Activated naive CD8-positive, alpha-beta T cell treated with anti-CD3 and anti-CD28 coated beads, Interleukin-2, amount 50 U/mL, for 16 hours (primary cell): ENCODE results near the gene TRMU.

ENCODE experiments used
- DNase-seq: peaks from one replicate; pipeline ENCODE4 v3.0.0-alpha.2; 2020; ENCODE audit warnings: low read depth, low spot score

TRMU gene, protein sequence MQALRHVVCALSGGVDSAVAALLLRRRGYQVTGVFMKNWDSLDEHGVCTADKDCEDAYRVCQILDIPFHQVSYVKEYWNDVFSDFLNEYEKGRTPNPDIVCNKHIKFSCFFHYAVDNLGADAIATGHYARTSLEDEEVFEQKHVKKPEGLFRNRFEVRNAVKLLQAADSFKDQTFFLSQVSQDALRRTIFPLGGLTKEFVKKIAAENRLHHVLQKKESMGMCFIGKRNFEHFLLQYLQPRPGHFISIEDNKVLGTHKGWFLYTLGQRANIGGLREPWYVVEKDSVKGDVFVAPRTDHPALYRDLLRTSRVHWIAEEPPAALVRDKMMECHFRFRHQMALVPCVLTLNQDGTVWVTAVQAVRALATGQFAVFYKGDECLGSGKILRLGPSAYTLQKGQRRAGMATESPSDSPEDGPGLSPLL

GRCh38 chr22:46335201-46336118 is at the start of gene TRMU:
Gene TRMU (plus strand): TSS chr22:46335714. CDS start chr22:46335765, 51 bp downstream.
- DNase-seq: peak; percentile 44

DNA sequence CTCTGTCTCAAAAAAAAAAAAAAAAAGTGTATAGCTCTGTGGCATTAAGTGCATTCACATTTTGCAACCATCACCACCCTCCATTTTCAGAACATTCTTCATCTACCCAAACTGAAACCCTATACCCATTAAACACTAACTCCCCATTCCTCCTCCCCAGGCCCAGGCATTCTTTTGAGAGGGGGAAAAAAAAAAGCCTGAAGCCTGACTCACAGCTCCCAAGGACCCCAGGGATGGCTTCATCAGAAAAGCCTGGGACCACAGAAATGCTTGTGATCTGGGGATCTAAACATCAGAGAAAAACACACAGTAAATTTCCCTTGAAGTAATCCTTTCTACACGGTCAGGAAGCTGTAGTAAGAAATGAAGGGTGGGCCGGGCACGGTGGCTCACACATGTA is 49.5 kb upstream of the TRMU start:
- DNase-seq: no peak

DNA sequence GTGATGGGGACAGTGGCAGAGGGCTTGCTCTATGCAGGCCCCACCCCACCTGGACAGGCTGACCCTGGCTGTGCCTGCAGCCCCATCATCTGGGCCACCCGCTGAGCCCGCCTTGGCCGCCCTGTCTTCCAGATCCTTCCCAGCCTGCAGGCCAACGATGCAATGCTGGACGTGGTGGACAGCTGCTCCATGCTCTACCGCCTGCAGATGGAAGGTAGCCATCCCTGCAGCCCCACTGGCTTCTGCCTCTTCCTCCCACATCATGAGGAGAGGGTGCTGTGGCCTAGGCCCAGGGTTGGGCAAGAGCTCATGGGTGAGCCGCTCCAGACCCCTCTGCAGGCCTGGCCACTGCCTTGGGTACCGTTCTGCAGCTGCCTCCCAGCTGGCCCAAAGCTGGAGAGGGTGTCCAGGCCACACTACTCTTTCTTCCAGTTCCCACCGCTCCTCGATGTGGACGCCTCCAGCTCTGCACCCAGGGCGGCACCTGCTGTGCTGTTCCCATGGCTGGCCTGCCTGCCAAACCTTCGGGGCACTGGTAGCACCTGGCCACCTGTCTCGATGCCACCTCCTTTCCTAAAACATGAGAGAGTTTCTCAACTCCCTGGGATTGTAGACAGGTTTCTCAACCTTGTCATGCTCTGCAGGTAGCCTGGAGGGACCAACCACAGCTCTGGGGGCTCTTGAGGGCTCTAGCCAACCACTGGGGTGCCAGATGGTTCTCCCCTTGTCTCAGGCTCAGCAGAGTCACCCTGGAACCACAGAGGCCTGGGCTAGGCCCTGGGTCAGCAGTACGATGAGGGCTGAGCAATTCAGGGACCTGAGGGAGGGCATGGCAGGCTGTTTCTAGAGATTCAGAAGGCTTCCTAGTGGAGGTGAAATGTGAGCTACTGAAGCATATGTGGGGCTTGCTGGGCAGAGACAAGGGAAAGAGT is 48.3 kb upstream of the TRMU start:
- no peak for DNase-seq

DNA sequence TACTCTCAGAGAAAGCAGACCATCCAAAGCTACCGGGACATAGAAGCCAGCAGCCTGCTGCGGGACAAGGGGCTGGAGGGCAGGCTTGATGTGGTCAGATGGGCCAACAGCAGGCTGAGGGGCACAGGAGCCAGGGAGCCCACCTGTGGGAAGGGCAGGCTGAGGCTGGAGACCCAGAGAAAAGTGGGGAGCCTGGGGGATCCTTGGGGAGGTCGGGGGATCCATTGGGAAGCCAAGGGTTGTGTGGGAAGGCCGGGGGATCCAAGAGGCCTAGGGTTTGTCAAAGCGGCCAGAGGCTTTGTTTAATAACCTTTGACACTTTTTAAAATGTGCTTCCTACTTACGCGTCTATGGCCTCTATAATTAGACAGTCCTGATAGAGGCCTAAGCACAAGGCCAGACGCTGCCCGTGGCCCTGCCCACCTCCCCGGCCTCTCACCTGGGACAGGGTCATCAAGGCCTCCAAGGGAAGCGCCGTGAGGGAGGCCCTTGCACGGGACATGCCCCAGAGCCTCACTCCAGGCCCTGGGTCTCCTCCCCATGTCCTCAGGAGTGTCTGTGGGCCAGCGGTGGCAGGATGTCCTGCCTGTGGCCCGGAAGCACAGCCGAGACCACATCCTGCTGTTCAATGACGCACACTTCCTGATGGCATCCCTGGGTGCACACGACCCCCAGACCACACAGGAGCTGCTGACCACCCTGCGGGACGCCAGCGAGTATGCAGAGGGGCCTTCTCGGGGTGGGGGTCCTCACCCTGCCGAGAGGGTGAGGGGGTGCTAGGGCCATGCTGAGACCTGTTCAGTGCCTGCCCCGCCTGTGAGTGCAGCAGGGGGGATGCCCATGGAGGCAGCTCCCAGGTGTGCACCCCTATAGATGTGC is 47.4 kb upstream of the TRMU start:
- DNase-seq: no peak

DNA sequence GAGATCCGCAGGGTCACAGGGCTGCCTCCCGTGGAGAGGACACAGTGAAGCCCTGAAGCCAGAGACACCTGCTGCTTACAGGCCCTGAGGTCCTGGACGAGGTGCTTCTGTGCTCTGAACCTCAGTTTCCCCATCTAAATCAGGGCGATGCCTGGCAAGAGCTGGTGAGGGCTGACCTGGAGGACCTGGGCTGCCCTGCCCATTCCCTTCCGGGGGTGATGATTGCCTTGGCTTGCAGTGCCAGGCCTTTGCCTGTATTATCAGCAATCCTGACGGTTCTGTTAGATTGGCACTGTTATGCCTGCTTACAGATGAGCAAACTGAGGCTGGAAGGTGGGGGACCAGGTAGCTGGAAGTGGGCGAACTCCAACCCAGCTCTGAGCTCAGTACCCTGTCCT is 46.7 kb upstream of the TRMU start:
- DNase-seq: no peak

DNA sequence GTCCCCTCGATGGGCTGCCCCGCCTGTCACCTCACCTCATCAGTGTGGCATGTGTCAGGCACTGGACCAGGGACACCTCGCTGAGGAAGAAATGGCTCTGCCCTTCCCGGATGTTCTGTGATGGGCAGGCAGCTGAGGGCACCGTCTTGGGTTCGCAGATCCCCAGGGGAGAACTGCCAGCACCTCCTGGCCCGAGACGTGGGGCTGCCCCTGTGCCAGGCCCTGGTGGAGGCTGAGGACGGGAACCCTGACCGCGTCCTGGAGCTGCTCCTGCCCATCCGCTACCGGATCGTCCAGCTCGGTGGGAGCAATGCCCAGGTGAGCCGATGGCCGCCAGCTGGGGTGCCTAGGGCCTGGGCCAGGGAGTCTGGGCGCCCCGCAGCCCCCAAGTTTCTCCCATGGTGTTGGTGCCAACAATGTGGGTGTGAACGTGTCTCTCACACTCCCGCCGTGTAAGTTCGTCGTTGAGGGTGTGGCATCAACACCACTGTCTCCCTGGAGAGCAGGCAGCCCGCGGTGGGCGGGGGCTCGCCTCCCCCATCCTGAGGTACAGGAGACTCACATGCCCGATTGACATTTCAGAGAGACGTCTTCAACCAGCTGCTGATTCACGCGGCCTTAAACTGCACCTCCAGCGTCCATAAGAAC is 46.1 kb upstream of the TRMU start:
- no peak for DNase-seq

DNA sequence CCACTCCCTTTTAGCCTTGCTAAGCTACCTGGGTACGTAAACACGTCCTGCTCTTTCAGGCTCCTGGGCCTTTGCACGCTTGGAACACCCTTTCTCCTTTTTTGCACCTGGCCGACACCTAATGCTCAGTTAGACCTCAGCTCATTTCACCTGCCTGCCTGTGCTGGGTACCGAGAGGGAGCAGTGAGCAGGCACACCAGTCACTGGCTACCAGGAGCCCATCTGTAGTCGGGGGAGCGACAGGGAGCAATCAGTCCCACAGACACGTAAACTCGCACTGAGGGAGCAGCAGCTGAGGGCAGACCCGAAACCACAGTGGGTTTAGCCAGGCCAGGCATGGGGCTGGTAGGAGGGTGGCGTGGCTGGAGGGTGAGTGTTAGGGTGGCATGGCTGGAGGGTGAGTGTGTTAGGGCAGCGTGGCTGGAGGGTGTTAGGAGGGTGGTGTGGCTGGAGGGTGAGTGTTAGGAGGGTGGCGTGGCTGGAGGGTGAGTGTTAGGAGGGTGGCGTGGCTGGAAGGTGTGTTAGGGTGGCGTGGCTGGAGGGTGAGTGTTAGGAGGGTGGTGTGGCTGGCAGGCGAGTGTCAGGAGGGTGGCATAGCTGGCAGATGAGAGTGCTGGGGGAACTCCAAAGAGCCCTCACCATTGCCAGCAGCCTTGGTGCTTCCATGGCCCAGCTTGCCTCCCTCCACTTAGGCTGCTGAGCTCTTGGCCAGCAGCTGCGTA is 45.2 kb upstream of the TRMU start:
- no peak for DNase-seq

DNA sequence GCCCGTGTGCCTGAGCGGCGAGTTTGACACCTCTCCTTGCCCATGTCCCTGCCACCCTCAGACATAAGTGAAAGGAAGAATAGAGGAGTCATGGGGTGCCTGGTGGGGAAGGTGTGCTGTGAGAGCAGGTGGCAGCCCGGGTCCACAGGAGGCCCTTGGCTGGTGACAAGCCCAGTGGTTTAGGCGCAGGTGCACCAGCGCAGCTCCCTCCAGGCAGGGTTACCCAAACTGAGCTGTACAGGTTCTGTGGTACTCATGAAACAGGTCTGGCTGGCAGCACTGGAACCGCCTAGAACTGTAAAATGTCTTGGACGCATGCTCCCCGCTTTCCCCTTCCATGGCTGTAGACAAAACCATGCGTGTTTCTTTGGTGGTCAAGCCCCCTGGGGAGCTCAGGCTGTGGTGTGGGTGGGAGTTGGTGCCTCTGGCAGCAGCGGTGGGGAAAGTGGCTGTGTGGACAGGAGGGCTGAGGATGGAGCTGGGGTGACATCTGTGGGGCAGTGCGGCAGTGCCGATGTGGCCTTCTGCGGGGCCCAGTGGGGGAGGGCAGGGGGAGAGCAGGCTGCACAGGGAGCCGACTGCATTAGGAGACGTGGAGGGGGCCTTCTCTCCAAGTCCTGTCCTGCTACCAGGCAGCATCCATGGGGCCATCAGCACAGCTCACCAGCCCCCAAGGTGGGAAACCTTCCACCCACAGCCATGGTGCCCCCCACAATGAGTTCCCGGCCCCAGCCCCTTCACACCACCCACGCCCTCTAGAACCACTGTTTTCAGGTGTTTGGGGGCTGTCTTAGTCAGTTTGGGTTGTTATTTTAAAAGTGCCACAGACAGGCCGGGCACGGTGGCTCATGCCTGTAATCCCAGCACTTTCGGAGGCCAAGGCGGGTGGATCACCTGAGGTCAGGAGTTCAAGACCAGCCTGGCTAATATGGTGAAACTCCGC is 44.4 kb upstream of the TRMU start:
- no peak for DNase-seq

- no peak for DNase-seq
Observed at GRCh38 chr22:46292173-46292572, 43.3 kb upstream of the TRMU start.

- DNase-seq: no peak
Observed at GRCh38 chr22:46292732-46293131, 42.8 kb upstream of the TRMU start.

DNA sequence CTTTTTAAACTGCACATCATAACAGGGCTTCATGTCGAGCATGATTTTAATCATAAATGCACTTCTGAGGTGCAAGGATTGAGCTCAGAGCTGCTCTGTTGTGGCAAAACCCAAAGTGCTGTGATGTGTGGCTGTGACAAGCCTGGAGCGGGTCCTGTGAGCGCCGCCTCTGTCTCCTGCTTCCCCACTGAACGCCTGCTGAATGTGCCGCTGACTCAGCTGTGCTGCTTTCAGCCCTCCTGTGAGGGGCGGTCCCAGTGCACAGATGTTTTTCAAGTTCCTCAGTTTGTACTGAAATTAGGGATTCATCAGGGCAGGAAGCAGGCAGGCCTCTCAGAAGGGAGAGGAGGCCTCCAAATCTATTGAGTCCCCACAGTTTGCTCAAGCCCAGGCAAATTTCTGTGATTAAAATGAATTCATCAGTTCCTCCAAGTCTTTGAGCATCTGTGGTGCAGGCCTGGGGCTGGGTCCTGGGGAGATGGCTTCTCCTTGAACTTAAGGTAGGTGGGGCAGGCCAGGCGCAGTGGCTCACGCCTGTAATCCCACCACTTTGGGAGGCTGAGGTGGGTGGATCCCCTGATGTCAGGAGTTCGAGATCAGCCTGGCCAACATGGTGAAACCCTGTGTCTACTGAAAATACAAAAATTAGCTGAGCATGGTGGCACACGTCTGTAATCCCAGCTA is 41.8 kb upstream of the TRMU start:
- DNase-seq: no peak

GRCh38 chr22:46294784-46295183 is 40.7 kb upstream of the TRMU start:
- no peak for DNase-seq

- no peak for DNase-seq
Observed at GRCh38 chr22:46295277-46295971, 40.1 kb upstream of the TRMU start.

DNA sequence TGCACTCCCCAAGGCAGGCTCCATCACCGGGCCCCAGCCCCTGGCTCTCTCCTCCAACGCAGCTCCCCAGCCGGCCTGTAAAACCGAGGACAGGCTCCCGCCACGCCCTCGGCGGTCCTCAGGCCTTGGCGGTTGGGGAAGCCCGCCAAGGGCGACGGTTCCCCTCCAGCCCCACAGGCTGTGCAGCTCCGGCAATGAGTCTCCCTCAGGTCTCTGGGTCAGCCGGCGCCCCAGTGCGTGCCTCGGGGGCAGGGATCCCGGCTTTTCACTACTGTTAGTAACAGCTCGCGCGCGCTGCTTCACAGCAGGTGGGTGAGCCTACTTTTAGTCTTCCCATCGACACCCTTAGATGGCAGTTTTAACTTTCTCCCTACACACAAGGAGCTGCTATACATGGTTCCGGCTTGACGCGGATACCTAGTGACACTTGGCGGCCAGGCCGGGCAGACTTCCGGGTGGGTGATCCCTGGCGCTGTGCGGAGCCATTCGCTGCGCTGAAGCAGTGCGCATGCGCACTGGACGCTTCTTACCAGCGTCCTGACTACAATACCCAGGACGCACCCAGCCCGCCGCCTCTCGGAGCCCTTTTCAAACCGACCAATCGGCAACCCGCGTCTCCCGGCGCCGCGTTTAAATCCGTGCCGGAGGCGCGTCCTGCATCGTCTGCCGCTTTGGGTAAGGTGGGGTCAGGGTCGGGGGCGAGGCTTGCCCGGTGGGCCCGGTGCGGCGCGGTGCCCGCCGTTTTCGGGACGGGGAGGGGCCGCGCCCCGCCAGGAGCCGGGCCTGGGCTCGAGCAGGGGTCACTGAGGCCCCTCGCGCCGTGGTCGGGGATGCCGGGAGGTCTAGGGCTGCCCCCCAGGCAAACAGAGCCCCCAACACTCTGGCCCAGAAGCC is 39.0 kb upstream of the TRMU start, which contains the start of gene GTSE1:
TSS of gene GTSE1 (plus strand) at position 614 of the 894 bp plus-strand sequence. CDS start 531 bp downstream, outside the sequence.
- DNase-seq: peak; percentile 92

DNA sequence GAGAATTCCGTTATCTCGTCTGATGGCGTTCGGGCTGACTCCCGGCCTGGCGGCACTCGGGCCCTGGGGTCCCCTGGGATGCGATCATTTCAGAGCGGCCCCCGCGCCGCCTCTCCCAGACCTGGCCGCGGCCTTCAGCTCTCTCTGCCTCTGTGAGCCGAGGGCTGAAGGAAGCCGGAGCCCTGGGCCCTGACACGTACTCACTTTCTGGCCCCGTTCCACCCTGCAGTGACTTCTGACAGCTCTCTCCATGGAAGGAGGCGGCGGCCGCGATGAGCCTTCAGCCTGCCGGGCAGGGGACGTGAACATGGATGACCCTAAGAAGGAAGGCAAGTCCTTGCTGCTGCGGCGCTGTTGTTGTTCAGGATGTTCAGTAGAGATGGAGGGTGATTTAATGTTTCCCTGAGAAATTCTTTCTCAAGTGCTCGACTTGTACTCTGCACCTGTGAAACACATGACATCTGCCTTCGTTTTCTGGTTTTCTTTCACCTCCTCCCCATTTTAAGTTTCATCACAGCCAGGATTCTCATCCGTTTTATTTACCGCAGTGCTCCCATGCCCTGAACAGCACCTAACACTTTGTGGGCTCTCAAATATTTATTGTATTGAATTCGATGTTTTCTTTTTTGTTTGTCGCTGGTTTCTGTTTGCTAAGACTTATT is 38.2 kb upstream of the TRMU start:
- DNase-seq: no peak
